Mesenchymal stem cell (in vitro differentiated cells and primary cell): ENCODE results near the gene PTPRG.

Experiments used
- DNase-seq: peaks from one replicate; pipeline ENCODE4 v3.0.0-alpha.2; 2013
- H2AFZ ChIP-seq: one replicate; pipeline ENCODE4 v1.6.1; 2013; ENCODE audit warnings: low read depth, mild to moderate bottlenecking, control low read depth, inconsistent platforms, low read length, moderate library complexity
- H2AK5ac ChIP-seq: 2 replicates; pipeline ENCODE4 v1.6.1; 2013; ENCODE audit warnings: low read length, moderate library complexity, mild to moderate bottlenecking, inconsistent platforms; ENCODE audit not compliant: severe bottlenecking
- H2BK120ac ChIP-seq: one replicate; pipeline ENCODE4 v1.6.1; 2013; ENCODE audit warnings: low read depth, mild to moderate bottlenecking, inconsistent platforms, low read length, moderate library complexity
- H2BK12ac ChIP-seq, 2 experiments: one replicate each; pipeline ENCODE4 v1.6.1; 2013; ENCODE audit warnings: inconsistent platforms in 2 of 2, low read length in 2 of 2, mild to moderate bottlenecking in 2 of 2, moderate library complexity in 2 of 2, control low read depth in 1 of 2
- H2BK15ac ChIP-seq: one replicate; pipeline ENCODE4 v1.6.1; 2013; ENCODE audit warnings: mild to moderate bottlenecking, low read depth, inconsistent platforms; ENCODE audit not compliant: poor library complexity, severe bottlenecking
- H2BK5ac ChIP-seq: 2 replicates; pipeline ENCODE4 v1.6.1; 2013; ENCODE audit warnings: low read depth, mild to moderate bottlenecking, low read length, control low read depth, inconsistent platforms; ENCODE audit not compliant: poor library complexity, severe bottlenecking
- H3K14ac ChIP-seq, 2 experiments: one replicate each; pipeline ENCODE4 v1.6.1; 2013; ENCODE audit warnings: inconsistent platforms in 2 of 2, low read length in 2 of 2, control low read depth in 1 of 2, mild to moderate bottlenecking in 1 of 2, moderate library complexity in 1 of 2
- H3K18ac ChIP-seq, 2 experiments: one replicate each; pipeline ENCODE4 v1.6.1; 2013; ENCODE audit warnings: inconsistent platforms in 2 of 2, low read length in 2 of 2, control low read depth in 1 of 2, low read depth in 1 of 2, mild to moderate bottlenecking in 1 of 2
- H3K23ac ChIP-seq, 2 experiments: one replicate each; pipeline ENCODE4 v1.6.1; 2013; ENCODE audit warnings: inconsistent platforms in 2 of 2, low read length in 2 of 2, mild to moderate bottlenecking in 2 of 2, moderate library complexity in 2 of 2, control low read depth in 1 of 2
- H3K27ac ChIP-seq: 2 replicates; pipeline ENCODE4 v1.5.1; 2013; ENCODE audit warnings: mild to moderate bottlenecking, moderate library complexity, low read length, control low read depth, inconsistent platforms; ENCODE audit not compliant: poor library complexity, severe bottlenecking
- H3K27me3 ChIP-seq, 2 experiments: 2 replicates each; pipeline versions ENCODE4 v1.6.1 to v1.7.0; 2013; ENCODE audit warnings: low read length in 2 of 2, mild to moderate bottlenecking in 2 of 2, moderate library complexity in 2 of 2, control low read depth in 1 of 2, inconsistent platforms in 1 of 2; ENCODE audit not compliant: control insufficient read depth in 1 of 2, insufficient read depth in 1 of 2
- H3K36me3 ChIP-seq, 2 experiments: 2 replicates each; pipeline versions ENCODE4 v1.6.1 to v1.7.0; 2013; ENCODE audit warnings: low read length in 2 of 2, control low read depth in 1 of 2, inconsistent platforms in 1 of 2, low read depth in 1 of 2, mild to moderate bottlenecking in 1 of 2; ENCODE audit not compliant: insufficient read depth in 2 of 2, control insufficient read depth in 1 of 2
- H3K4ac ChIP-seq, 2 experiments: one replicate each; pipeline ENCODE4 v1.6.1; 2013; ENCODE audit warnings: inconsistent platforms in 2 of 2, low read length in 2 of 2, mild to moderate bottlenecking in 2 of 2, moderate library complexity in 2 of 2, control low read depth in 1 of 2, low read depth in 1 of 2
- H3K4me1 ChIP-seq: 2 replicates; pipeline ENCODE4 v1.6.1; 2013; ENCODE audit warnings: low read depth, low read length, control low read depth; ENCODE audit not compliant: control insufficient read depth, insufficient read depth
- H3K4me2 ChIP-seq: 2 replicates; pipeline ENCODE4 v1.6.1; 2013; ENCODE audit warnings: low read length, mild to moderate bottlenecking, inconsistent platforms; ENCODE audit not compliant: poor library complexity, severe bottlenecking
- H3K4me3 ChIP-seq, 2 experiments: 2 replicates each; pipeline versions ENCODE4 v1.5.1 to v1.7.0; 2013; ENCODE audit warnings: low read length in 2 of 2, mild to moderate bottlenecking in 2 of 2, control low read depth in 1 of 2, low read depth in 1 of 2; ENCODE audit not compliant: insufficient read depth in 1 of 2
- H3K79me1 ChIP-seq: replicated peaks from 2 replicates; pipeline ENCODE4 v1.6.1; 2013; ENCODE audit warnings: mild to moderate bottlenecking, control low read depth, low read length, inconsistent platforms; ENCODE audit not compliant: poor library complexity, severe bottlenecking
- H3K9ac ChIP-seq: 2 replicates; pipeline ENCODE4 v1.7.0; 2013; ENCODE audit warnings: mild to moderate bottlenecking, low read length, moderate library complexity
- H3K9me3 ChIP-seq: 2 replicates; pipeline ENCODE4 v1.7.0; 2013; ENCODE audit warnings: mild to moderate bottlenecking, low read length; ENCODE audit not compliant: control insufficient read depth
- H4K8ac ChIP-seq: one replicate; pipeline ENCODE4 v1.6.1; 2013; ENCODE audit warnings: inconsistent platforms, mild to moderate bottlenecking, low read length, moderate library complexity
- H4K91ac ChIP-seq: one replicate; pipeline ENCODE4 v1.6.1; 2013; ENCODE audit warnings: mild to moderate bottlenecking, low read length, inconsistent platforms
- WGBS: methylation state at CpG from one replicate; pipeline ENCODE4 v1.1.7; 2013; ENCODE audit warnings: mixed read lengths; 5-methylcytosine and 5-hydroxymethylcytosine counted together

The PTPRG gene

DNA sequence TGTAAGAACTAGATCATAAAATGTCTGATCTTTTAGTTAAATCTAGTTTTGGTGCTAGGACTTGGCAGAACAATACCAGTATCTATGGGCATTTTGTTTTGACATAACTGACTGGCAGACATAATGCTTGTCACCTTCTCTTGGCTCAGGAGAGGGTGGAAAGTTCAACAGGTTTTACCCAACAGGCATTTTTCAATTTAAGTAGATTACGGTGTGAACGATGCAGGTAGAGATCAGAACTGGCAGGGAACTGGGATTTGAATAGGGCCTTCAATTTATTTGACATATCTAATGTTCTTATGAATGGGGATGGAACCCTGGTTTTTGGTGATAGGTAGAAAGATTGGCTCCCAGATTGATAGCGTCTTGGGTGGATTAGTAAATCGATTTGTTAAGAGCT lies 460.9 kb downstream of the PTPRG start:
- H3K79me1 ChIP-seq = peaks cover 5% of the 10 kb centered on the region
- H2AK5ac ChIP-seq = no peak overlapping the region
- no peaks in the 10 kb centered on the region for H3K27me3 ChIP-seq
- no peak overlapping the region for H2BK120ac ChIP-seq
- no peaks in the 10 kb centered on the region for H3K4me1 ChIP-seq
- no peak for DNase-seq
- no peak overlapping the region for H4K91ac ChIP-seq
- no peak overlapping the region for H3K9ac ChIP-seq
- peaks cover 2 to 5% of the 10 kb centered on the region in 2 experiments for H3K36me3 ChIP-seq
- no peak overlapping the region for H3K4me3 ChIP-seq
- no peak overlapping the region for H3K27ac ChIP-seq
- H3K9me3 ChIP-seq = no peaks in the 10 kb centered on the region
- H2BK5ac ChIP-seq = no peak overlapping the region
- no peak overlapping the region for H4K8ac ChIP-seq
- 97% methylated on average over 2 of the region's 4 CpGs for WGBS
- no peak overlapping the region for H3K18ac ChIP-seq
- H2BK12ac ChIP-seq = no peak overlapping the region
- no peak overlapping the region for H3K23ac ChIP-seq
- no peak overlapping the region for H3K14ac ChIP-seq
- H3K4me2 ChIP-seq = no peak overlapping the region
- no peak overlapping the region for H2AFZ ChIP-seq
- no peak overlapping the region for H3K4ac ChIP-seq
- H2BK15ac ChIP-seq = no peak overlapping the region

GRCh38 chr3:62024882-62025281 lies 463.5 kb downstream of the PTPRG start:
- WGBS = 92% methylated on average over 3 of the region's 3 CpGs
- Histone ChIP-seq H3K27ac (no peak overlapping the region), H2BK12ac (no peak overlapping the region), H2AFZ (no peak overlapping the region), H2AK5ac (no peak overlapping the region), H3K79me1 (peaks cover 5% of the 10 kb centered on the region), H3K23ac (no peak overlapping the region), H3K27me3 (no peaks in the 10 kb centered on the region), H2BK120ac (no peak overlapping the region), H3K4me1 (no peaks in the 10 kb centered on the region), H2BK5ac (no peak overlapping the region), H4K91ac (no peak overlapping the region), H3K9me3 (no peaks in the 10 kb centered on the region), H3K18ac (no peak overlapping the region), H2BK15ac (no peak overlapping the region), H3K4me3 (no peak overlapping the region), H3K9ac (no peak overlapping the region), H3K4ac (no peak overlapping the region), H4K8ac (no peak overlapping the region), H3K36me3 (peaks cover 0 to 2% of the 10 kb centered on the region in 2 experiments), H3K14ac (no peak overlapping the region), H3K4me2 (no peak overlapping the region)
- DNase-seq = no peak

- H2BK12ac ChIP-seq = no peak overlapping the region
- H2AK5ac ChIP-seq = no peak overlapping the region
- no peaks in the 10 kb centered on the region for H3K27me3 ChIP-seq
- no peak overlapping the region for H4K91ac ChIP-seq
- H3K4me2 ChIP-seq = no peak overlapping the region
- no peak overlapping the region for H3K18ac ChIP-seq
- DNase-seq = no peak
- H2BK120ac ChIP-seq = no peak overlapping the region
- no peak overlapping the region for H3K27ac ChIP-seq
- no peaks in the 10 kb centered on the region for H3K4me1 ChIP-seq
- H3K9ac ChIP-seq = no peak overlapping the region
- H3K4ac ChIP-seq = no peak overlapping the region
- no peak overlapping the region for H3K14ac ChIP-seq
- peaks cover 0 to 2% of the 10 kb centered on the region in 2 experiments for H3K36me3 ChIP-seq
- no peak overlapping the region for H3K4me3 ChIP-seq
- no peak overlapping the region for H2BK5ac ChIP-seq
- WGBS = no CpG with 5 or more reads among the region's 1 CpG
- no peak overlapping the region for H3K23ac ChIP-seq
- H2BK15ac ChIP-seq = no peak overlapping the region
- no peak overlapping the region for H2AFZ ChIP-seq
- peaks cover 2% of the 10 kb centered on the region for H3K79me1 ChIP-seq
- no peak overlapping the region for H4K8ac ChIP-seq
- H3K9me3 ChIP-seq = no peaks in the 10 kb centered on the region
Observed at GRCh38 chr3:62025913-62026312, 464.5 kb downstream of the PTPRG start.

- Histone ChIP-seq H3K79me1 (peaks cover 5% of the 10 kb centered on the region), H3K27ac (no peak overlapping the region), H3K4me3 (no peak overlapping the region), H2BK5ac (no peak overlapping the region), H2BK120ac (no peak overlapping the region), H2BK15ac (no peak overlapping the region), H3K4me1 (no peaks in the 10 kb centered on the region), H3K14ac (no peak overlapping the region), H2BK12ac (no peak overlapping the region), H3K27me3 (no peaks in the 10 kb centered on the region), H3K4me2 (no peak overlapping the region), H2AK5ac (no peak overlapping the region), H4K8ac (no peak overlapping the region), H3K18ac (no peak overlapping the region), H2AFZ (no peak overlapping the region), H3K9me3 (no peaks in the 10 kb centered on the region), H4K91ac (no peak overlapping the region), H3K9ac (no peak overlapping the region), H3K36me3 (peaks cover 0 to 2% of the 10 kb centered on the region in 2 experiments), H3K4ac (no peak overlapping the region), H3K23ac (no peak overlapping the region)
- WGBS = 76% methylated on average over 4 of the region's 4 CpGs
- DNase-seq = no peak
Observed at GRCh38 chr3:62027241-62027640, 465.9 kb downstream of the PTPRG start.
